Hepatocyte (in vitro differentiated cells): ENCODE results near the gene DSCAM.

Source experiments
- EZH2phosphoT487 ChIP-seq: fragments of 200-600 bp; sonication (generic); IDR thresholded peaks from one replicate; pipeline ENCODE4 v1.6.1; 2018; ENCODE audit warnings: antibody characterized with exemption, mild to moderate bottlenecking, low read depth, moderate library complexity; ENCODE audit not compliant: unreplicated experiment, severe bottlenecking
- TF ChIP-seq, protein P1 (sequence below): fragments of 200-600 bp; sonication (generic); IDR thresholded peaks from 2 replicates; pipeline ENCODE4 v1.5.1; 2016; ENCODE audit warnings: antibody characterized with exemption, mild to moderate bottlenecking; ENCODE audit not compliant: poor library complexity

DNA sequence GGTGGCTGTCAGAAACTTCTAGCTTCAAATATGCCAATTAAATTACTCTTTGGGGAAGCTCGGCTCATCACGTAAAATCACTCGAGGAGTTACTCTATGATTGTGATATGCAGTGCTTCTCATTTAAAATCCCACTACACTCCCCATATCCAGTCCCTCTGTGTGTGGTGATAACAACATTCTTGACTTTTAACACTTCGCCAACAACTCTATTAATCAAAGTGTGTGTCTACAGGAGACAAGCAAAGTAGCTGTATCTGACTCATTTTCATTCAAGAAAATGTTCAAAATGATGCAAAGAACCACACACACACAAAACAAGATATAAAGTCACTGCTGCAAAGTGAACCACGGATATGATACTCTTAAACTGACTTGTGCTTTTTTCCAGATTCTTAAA lies 341.3 kb downstream of the DSCAM start:
- TF ChIP-seq, protein P1, sequence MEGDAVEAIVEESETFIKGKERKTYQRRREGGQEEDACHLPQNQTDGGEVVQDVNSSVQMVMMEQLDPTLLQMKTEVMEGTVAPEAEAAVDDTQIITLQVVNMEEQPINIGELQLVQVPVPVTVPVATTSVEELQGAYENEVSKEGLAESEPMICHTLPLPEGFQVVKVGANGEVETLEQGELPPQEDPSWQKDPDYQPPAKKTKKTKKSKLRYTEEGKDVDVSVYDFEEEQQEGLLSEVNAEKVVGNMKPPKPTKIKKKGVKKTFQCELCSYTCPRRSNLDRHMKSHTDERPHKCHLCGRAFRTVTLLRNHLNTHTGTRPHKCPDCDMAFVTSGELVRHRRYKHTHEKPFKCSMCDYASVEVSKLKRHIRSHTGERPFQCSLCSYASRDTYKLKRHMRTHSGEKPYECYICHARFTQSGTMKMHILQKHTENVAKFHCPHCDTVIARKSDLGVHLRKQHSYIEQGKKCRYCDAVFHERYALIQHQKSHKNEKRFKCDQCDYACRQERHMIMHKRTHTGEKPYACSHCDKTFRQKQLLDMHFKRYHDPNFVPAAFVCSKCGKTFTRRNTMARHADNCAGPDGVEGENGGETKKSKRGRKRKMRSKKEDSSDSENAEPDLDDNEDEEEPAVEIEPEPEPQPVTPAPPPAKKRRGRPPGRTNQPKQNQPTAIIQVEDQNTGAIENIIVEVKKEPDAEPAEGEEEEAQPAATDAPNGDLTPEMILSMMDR: no peak
- no peak for TF ChIP-seq EZH2phosphoT487
